Activated CD8-positive, alpha-beta T cell treated with anti-CD3 and anti-CD28 coated beads for 36 hours (primary cell): ENCODE results near the gene MAN2A1. TPM values are rescaled to one million over a fixed set of nuclear protein-coding genes. Genes with fewer than 3 reads are reported as not detected.

ENCODE experiments used
- ATAC-seq: fragments of 200-7000 bp; cut with Tn5 transposase; one replicate; pipeline ENCODE4 v1.10.0; 2021; ENCODE audit warnings: mild to moderate bottlenecking, moderate library complexity
- CTCF ChIA-PET: fragments of 350-600 bp; sonication (Branson Sonifier 250); formaldehyde crosslinking; loops from one replicate; lab custom pipeline; 2021; ENCODE audit warnings: antibody characterized with exemption; lab: Charles Lee
- POLR2A ChIA-PET: fragments of 350-600 bp; sonication (Branson Sonifier 250); formaldehyde crosslinking; loops from one replicate; lab custom pipeline; 2021; ENCODE audit warnings: antibody characterized with exemption; lab: Charles Lee
- DNase-seq: peaks from one replicate; pipeline ENCODE4 v3.0.0-alpha.2; 2020
- H3K27ac Mint-ChIP-seq: one replicate; pipeline ENCODE4 v1.8.0; 2021; ENCODE audit warnings: mild to moderate bottlenecking, mixed read lengths
- H3K27me3 Mint-ChIP-seq: one replicate; pipeline ENCODE4 v1.8.0; 2021; ENCODE audit warnings: mixed read lengths
- H3K36me3 Mint-ChIP-seq: one replicate; pipeline ENCODE4 v1.8.0; 2021; ENCODE audit warnings: low read depth, mixed read lengths
- H3K4me1 Mint-ChIP-seq: one replicate; pipeline ENCODE4 v1.8.0; 2021; ENCODE audit warnings: low read depth, mixed read lengths
- H3K4me3 Mint-ChIP-seq: one replicate; pipeline ENCODE4 v1.8.0; 2021; ENCODE audit warnings: mild to moderate bottlenecking, moderate library complexity, mixed read lengths
- H3K9me3 Mint-ChIP-seq: one replicate; pipeline ENCODE4 v1.8.0; 2021; ENCODE audit warnings: mixed read lengths
- CTCF ChIP-seq: fragments of 200-600 bp; IDR thresholded peaks from one replicate; pipeline ENCODE4 v1.8.0; 2022; ENCODE audit warnings: antibody characterized with exemption, mild to moderate bottlenecking
- intact Hi-C: fragments of 100-400 bp; cut with micrococcal nuclease; formaldehyde crosslinking; loops from one replicate; pipeline ENCODE4 v1.10.0; 2022
- total RNA-seq, 2 experiments: library from RNA; stranded (reverse); gene quantifications; one replicate each; pipeline ENCODE4 v1.2.3, GENCODE V29; 2021

The MAN2A1 gene
- total RNA-seq, 2 experiments from 2014 or later = 29.9 to 30.6 TPM

GRCh38 chr5:109654455-109654854, 35.3 kb upstream of the MAN2A1 start:
- ATAC-seq (peak; percentile 77), DNase-seq (peak; percentile 30)
- intact Hi-C loops = no loop called here
- Mint-ChIP-seq H3K36me3 (no peaks in the 10 kb centered on the region), H3K4me1 (peaks cover 23% of the 10 kb centered on the region), H3K9me3 (no peaks in the 10 kb centered on the region), H3K27me3 (peaks cover 5% of the 10 kb centered on the region), H3K27ac (no peak overlapping the region), H3K4me3 (no peak overlapping the region)
- CTCF ChIA-PET = no interaction called here
- TF ChIP-seq CTCF = no peak
- POLR2A ChIA-PET = no interaction called here

- ChIA-PET CTCF (interaction anchor here (1.6 kb wide), 1 partner anchor 33 kb away, joined by 4 read pairs; no protein-coding TSS in a partner anchor), POLR2A (no interaction called here)
- no peaks in the 10 kb centered on the region for H3K9me3 Mint-ChIP-seq
- no peaks in the 10 kb centered on the region for H3K36me3 Mint-ChIP-seq
- H3K27ac Mint-ChIP-seq = no peak overlapping the region
- intact Hi-C loops = no loop called here
- ATAC-seq (no peak), DNase-seq (no peak)
- H3K27me3 Mint-ChIP-seq = peaks cover 5% of the 10 kb centered on the region
- H3K4me1 Mint-ChIP-seq = peaks cover 23% of the 10 kb centered on the region
- TF ChIP-seq CTCF = no peak
- H3K4me3 Mint-ChIP-seq = no peak overlapping the region
Measured at GRCh38 chr5:109655841-109656240, 33.9 kb upstream of the MAN2A1 start.

GRCh38 chr5:109656829-109657228, 32.9 kb upstream of the MAN2A1 start:
- POLR2A ChIA-PET = no interaction called here
- Mint-ChIP-seq H3K27me3 (peaks cover 5% of the 10 kb centered on the region), H3K4me3 (no peak overlapping the region), H3K27ac (no peak overlapping the region), H3K36me3 (no peaks in the 10 kb centered on the region), H3K4me1 (peaks cover 23% of the 10 kb centered on the region), H3K9me3 (no peaks in the 10 kb centered on the region)
- CTCF ChIA-PET = interaction anchor here (1.2 to 1.6 kb wide), 2 partner anchors 27 to 32 kb away, joined by 4 read pairs; no protein-coding TSS in a partner anchor
- no peak for TF ChIP-seq CTCF
- ATAC-seq = peak; percentile 67
- intact Hi-C loops = no loop called here
- DNase-seq = peak; percentile 52

GRCh38 chr5:109659901-109660300, 29.8 kb upstream of the MAN2A1 start:
- peaks cover 5% of the 10 kb centered on the region for H3K27me3 Mint-ChIP-seq
- no peak overlapping the region for H3K27ac Mint-ChIP-seq
- H3K4me3 Mint-ChIP-seq = no peak overlapping the region
- no peaks in the 10 kb centered on the region for H3K36me3 Mint-ChIP-seq
- ATAC-seq (no peak), DNase-seq (no peak)
- H3K9me3 Mint-ChIP-seq = no peaks in the 10 kb centered on the region
- CTCF ChIA-PET = no interaction called here
- TF ChIP-seq CTCF = no peak
- POLR2A ChIA-PET = no interaction called here
- peaks cover 23% of the 10 kb centered on the region for H3K4me1 Mint-ChIP-seq
- intact Hi-C loops = no loop called here

- DNase-seq (no peak), ATAC-seq (no peak)
- Mint-ChIP-seq H3K4me3 (no peak overlapping the region), H3K27ac (no peak overlapping the region), H3K36me3 (no peaks in the 10 kb centered on the region), H3K27me3 (peaks cover 5% of the 10 kb centered on the region), H3K4me1 (peaks cover 22% of the 10 kb centered on the region), H3K9me3 (no peaks in the 10 kb centered on the region)
- no peak for TF ChIP-seq CTCF
- intact Hi-C loops = no loop called here
- ChIA-PET POLR2A (no interaction called here), CTCF (no interaction called here)
Measured at GRCh38 chr5:109660301-109660700, 29.4 kb upstream of the MAN2A1 start.
